ENCODE results near the gene SERINC5.

The SERINC5 gene

DNA sequence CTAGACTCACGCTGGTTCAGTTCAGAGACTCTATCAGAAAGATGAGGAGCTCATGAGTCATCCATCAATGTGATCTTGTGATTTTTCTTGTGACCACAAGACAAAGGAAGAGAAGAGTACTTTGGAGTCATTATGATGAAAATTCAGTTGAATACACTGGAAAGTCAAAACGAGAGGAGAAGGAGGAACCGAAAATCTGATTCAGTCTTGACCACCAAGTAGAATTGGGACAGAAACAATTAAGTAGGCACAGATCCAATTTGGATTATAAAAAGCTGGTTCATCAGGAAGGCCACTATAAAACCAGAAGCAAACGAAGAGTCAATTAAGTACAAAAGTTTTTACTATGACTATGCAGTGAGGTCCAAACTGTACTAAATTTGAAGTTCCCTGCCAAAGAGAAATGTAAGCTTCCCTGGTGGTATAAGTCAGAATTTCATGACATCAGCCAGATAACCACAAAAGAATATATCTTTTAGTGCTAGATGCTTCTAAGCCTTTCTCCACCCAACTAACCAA, 129.8 kb downstream of the SERINC5 start:
- no peaks in the 10 kb centered on the region for H3K27me3 ChIP-seq
- TF ChIP-seq, protein P1, sequence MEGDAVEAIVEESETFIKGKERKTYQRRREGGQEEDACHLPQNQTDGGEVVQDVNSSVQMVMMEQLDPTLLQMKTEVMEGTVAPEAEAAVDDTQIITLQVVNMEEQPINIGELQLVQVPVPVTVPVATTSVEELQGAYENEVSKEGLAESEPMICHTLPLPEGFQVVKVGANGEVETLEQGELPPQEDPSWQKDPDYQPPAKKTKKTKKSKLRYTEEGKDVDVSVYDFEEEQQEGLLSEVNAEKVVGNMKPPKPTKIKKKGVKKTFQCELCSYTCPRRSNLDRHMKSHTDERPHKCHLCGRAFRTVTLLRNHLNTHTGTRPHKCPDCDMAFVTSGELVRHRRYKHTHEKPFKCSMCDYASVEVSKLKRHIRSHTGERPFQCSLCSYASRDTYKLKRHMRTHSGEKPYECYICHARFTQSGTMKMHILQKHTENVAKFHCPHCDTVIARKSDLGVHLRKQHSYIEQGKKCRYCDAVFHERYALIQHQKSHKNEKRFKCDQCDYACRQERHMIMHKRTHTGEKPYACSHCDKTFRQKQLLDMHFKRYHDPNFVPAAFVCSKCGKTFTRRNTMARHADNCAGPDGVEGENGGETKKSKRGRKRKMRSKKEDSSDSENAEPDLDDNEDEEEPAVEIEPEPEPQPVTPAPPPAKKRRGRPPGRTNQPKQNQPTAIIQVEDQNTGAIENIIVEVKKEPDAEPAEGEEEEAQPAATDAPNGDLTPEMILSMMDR (IDR thresholded peaks at IDR 0.05) = no peak
- H3K4me3 ChIP-seq (ENCODE audit: low read depth in 1 of 2, low read length in 1 of 2) = no peak overlapping the region
- peaks cover 18 to 37% of the 10 kb centered on the region in 2 experiments for H3K4me1 ChIP-seq (ENCODE audit: control insufficient read depth in 1 of 2, insufficient read depth in 1 of 2, low read depth in 1 of 2, low read length in 1 of 2)
- no peaks in the 10 kb centered on the region for H3K36me3 ChIP-seq
- no peaks in the 10 kb centered on the region for H3K9me3 ChIP-seq
- no peak overlapping the region for H3K27ac ChIP-seq

- H3K4me1 ChIP-seq (ENCODE audit: control insufficient read depth in 1 of 2, insufficient read depth in 1 of 2, low read depth in 1 of 2, low read length in 1 of 2) = peaks cover 18 to 37% of the 10 kb centered on the region in 2 experiments
- no peak overlapping the region for H3K27ac ChIP-seq
- H3K27me3 ChIP-seq = no peaks in the 10 kb centered on the region
- H3K4me3 ChIP-seq (ENCODE audit: low read depth in 1 of 2, low read length in 1 of 2) = no peak overlapping the region
- TF ChIP-seq, protein P1 (IDR thresholded peaks at IDR 0.05) = no peak
- no peaks in the 10 kb centered on the region for H3K36me3 ChIP-seq
- H3K9me3 ChIP-seq = no peaks in the 10 kb centered on the region
Measured at GRCh38 chr5:80125022-80125961, 130.6 kb downstream of the SERINC5 start.

DNA sequence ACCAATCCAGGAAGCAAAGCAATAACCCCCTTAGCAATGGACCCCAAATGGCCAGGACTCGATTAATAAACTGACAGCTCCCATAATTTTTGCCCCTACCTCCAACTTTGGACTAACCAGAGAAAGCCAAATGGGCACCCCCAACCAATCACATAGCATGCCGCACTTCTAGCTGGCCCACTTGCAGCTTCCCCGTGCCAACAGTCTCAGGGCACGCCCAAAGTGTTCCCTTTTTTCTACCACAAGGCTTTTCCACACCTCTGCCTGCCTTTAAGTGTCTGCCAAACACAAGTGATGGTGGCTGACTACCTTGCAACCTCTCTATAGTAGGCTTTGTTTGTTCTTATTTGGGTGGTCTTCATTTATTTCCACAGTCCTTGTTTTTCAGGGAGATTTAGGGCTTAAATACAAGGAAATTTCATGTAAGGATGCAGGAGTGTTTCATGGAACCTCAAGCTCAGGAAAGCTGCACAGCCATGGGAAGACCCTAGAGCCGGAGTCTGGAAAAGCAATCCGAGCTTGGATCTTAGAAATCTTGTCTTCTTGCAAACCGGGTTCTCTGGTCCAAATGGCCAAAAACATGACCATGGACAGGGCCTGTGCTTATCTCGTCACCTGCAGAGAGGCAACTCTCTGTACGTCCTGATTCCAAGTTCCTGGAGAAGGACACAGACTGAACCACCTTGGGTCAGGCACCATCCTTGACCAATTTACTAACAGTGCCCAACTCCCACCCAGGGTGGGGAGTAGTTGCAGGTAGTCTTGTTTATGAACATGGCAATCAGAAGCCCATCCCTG, 131.5 kb downstream of the SERINC5 start:
- H3K27ac ChIP-seq = no peak overlapping the region
- H3K9me3 ChIP-seq = no peaks in the 10 kb centered on the region
- H3K27me3 ChIP-seq = no peaks in the 10 kb centered on the region
- H3K4me1 ChIP-seq (ENCODE audit: control insufficient read depth in 1 of 2, insufficient read depth in 1 of 2, low read depth in 1 of 2, low read length in 1 of 2) = peaks cover 18 to 37% of the 10 kb centered on the region in 2 experiments
- no peaks in the 10 kb centered on the region for H3K36me3 ChIP-seq
- H3K4me3 ChIP-seq (ENCODE audit: low read depth in 1 of 2, low read length in 1 of 2) = no peak overlapping the region
- TF ChIP-seq, protein P1 (IDR thresholded peaks at IDR 0.05) = no peak

GRCh38 chr5:80122579-80122978, 133.3 kb downstream of the SERINC5 start:
- TF ChIP-seq, protein P1 (IDR thresholded peaks at IDR 0.05) = no peak
- Histone ChIP-seq H3K4me3 (ENCODE audit: low read depth in 1 of 2, low read length in 1 of 2) (no peak overlapping the region), H3K27ac (no peak overlapping the region), H3K36me3 (no peaks in the 10 kb centered on the region), H3K27me3 (no peaks in the 10 kb centered on the region), H3K9me3 (no peaks in the 10 kb centered on the region), H3K4me1 (ENCODE audit: control insufficient read depth in 1 of 2, insufficient read depth in 1 of 2, low read depth in 1 of 2, low read length in 1 of 2) (peaks cover 18 to 27% of the 10 kb centered on the region in 2 experiments)

DNA sequence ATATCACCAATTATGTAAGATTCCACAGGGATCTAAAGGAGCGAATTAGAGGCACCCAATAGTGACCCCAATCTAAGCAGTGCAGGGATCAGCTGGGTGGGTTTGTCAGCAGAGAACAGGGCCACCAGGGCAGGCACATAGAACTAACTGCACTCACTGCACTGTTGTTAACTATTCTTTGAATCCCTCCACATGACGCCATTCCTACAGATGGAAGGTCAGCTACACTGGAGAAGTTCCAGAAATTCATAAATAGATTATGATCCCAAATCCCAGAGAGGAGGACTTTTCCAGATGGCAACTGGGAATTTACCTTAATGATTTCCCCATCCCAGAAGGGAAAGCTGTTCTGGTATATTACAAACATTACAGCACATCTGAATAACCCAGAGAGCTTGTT, 136.5 kb downstream of the SERINC5 start:
- H3K4me1 ChIP-seq (ENCODE audit: control insufficient read depth in 1 of 2, insufficient read depth in 1 of 2, low read depth in 1 of 2, low read length in 1 of 2) = peaks cover 7 to 9% of the 10 kb centered on the region in 2 experiments

More for the DNA sequence above, 136.5 kb downstream of the SERINC5 start:
- H3K36me3 ChIP-seq = no peaks in the 10 kb centered on the region
- H3K4me3 ChIP-seq (ENCODE audit: low read depth in 1 of 2, low read length in 1 of 2) = no peak overlapping the region
- no peaks in the 10 kb centered on the region for H3K9me3 ChIP-seq
- no peak overlapping the region for H3K27ac ChIP-seq
- no peaks in the 10 kb centered on the region for H3K27me3 ChIP-seq
- TF ChIP-seq, protein P1 (IDR thresholded peaks at IDR 0.05) = no peak
